Transverse colon (tissue), 4 donors: Measurements from ENCODE around the gene DCLK2.

ENCODE experiments used
- CTCF ChIP-seq, 5 experiments: fragments of 200-600 bp in 3 of 5; fragments of 450-650 bp in 2 of 5; sonication (generic) in 3 of 5; IDR thresholded peaks; 1 replicate in 2 of 5; 2 replicates in 3 of 5; pipeline ENCODE4 v1.5.1; 2016 to 2017; ENCODE audit warnings: antibody characterized with exemption in 5 of 5, inconsistent platforms in 3 of 5, mild to moderate bottlenecking in 2 of 5, moderate library complexity in 1 of 5
- EP300 ChIP-seq: sonication (generic); formaldehyde crosslinking; IDR thresholded peaks from one replicate; pipeline ENCODE4 v1.6.1; 2017; ENCODE audit warnings: antibody characterized with exemption, low read depth
- POLR2A ChIP-seq: fragments of 450-650 bp; IDR thresholded peaks from one replicate; pipeline ENCODE4 v1.6.1; 2016; ENCODE audit warnings: antibody characterized with exemption, mild to moderate bottlenecking, moderate library complexity
- POLR2AphosphoS5 ChIP-seq, 3 donors: sonication (generic); formaldehyde crosslinking; IDR thresholded peaks; one replicate each; pipeline ENCODE4 v1.6.1; 2016; ENCODE audit warnings: antibody characterized with exemption in 3 of 3

- TF ChIP-seq CTCF (IDR thresholded peaks at IDR 0.05) (no peak), EP300 (no peak), POLR2A (no peak), POLR2AphosphoS5 (IDR thresholded peaks at IDR 0.05) (no peak)
Measured at GRCh38 chr4:150130933-150131332, 52.7 kb downstream of the DCLK2 start.
